ENCODE data around the gene SLC15A2. TPM values are rescaled to one million over a fixed set of nuclear protein-coding genes. Genes with fewer than 3 reads are reported as not detected.
"Not testable (repeated sequence)": the region's sequence is repeated elsewhere in the genome, so short reads cannot be mapped to it uniquely, and the experiment has no call there.

SLC15A2 gene, protein sequence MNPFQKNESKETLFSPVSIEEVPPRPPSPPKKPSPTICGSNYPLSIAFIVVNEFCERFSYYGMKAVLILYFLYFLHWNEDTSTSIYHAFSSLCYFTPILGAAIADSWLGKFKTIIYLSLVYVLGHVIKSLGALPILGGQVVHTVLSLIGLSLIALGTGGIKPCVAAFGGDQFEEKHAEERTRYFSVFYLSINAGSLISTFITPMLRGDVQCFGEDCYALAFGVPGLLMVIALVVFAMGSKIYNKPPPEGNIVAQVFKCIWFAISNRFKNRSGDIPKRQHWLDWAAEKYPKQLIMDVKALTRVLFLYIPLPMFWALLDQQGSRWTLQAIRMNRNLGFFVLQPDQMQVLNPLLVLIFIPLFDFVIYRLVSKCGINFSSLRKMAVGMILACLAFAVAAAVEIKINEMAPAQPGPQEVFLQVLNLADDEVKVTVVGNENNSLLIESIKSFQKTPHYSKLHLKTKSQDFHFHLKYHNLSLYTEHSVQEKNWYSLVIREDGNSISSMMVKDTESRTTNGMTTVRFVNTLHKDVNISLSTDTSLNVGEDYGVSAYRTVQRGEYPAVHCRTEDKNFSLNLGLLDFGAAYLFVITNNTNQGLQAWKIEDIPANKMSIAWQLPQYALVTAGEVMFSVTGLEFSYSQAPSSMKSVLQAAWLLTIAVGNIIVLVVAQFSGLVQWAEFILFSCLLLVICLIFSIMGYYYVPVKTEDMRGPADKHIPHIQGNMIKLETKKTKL
- 1 to 10 TPM; 5.0 to 8.3 TPM for total RNA-seq

GRCh38 chr3:121894301-121894990 is at the start of gene SLC15A2:
Gene SLC15A2, plus strand, starts transcription at chr3:121894401. Its CDS starts 76 bp downstream, at chr3:121894477.
- no peak for ATAC-seq
- Mint-ChIP-seq H3K36me3 (no peaks in the 10 kb centered on the region), H3K27ac (no peak within 1 kb of the TSS), H3K9me3 (no peaks in the 10 kb centered on the region)
- DNase-seq (ENCODE audit: low spot score in 2 of 2), result no peak

GRCh38 chr3:121844892-121845291 is 49.3 kb upstream of the SLC15A2 start:
- no peaks in the 10 kb centered on the region for H3K9me3 Mint-ChIP-seq
- DNase-seq (ENCODE audit: low spot score in 2 of 2) (no peak), ATAC-seq (no peak)
- H3K27ac Mint-ChIP-seq, result no peak overlapping the region
- H3K36me3 Mint-ChIP-seq, result no peaks in the 10 kb centered on the region

GRCh38 chr3:121852256-121852655 is 41.9 kb upstream of the SLC15A2 start:
- ATAC-seq, result no peak
- H3K9me3 Mint-ChIP-seq, result no peaks in the 10 kb centered on the region

GRCh38 chr3:121855555-121855954 is 38.6 kb upstream of the SLC15A2 start:
- Mint-ChIP-seq H3K9me3 (no peaks in the 10 kb centered on the region), H3K27ac (no peak overlapping the region), H3K36me3 (peaks cover 2 to 17% of the 10 kb centered on the region in 2 donors)
- no peak for DNase-seq (ENCODE audit: low spot score in 2 of 2)
- ATAC-seq, result no peak

More at GRCh38 chr3:121852256-121852655, 41.9 kb upstream of the SLC15A2 start:
- no peak for DNase-seq (ENCODE audit: low spot score in 2 of 2)
- Mint-ChIP-seq H3K27ac (no peak overlapping the region), H3K36me3 (no peaks in the 10 kb centered on the region)

DNA sequence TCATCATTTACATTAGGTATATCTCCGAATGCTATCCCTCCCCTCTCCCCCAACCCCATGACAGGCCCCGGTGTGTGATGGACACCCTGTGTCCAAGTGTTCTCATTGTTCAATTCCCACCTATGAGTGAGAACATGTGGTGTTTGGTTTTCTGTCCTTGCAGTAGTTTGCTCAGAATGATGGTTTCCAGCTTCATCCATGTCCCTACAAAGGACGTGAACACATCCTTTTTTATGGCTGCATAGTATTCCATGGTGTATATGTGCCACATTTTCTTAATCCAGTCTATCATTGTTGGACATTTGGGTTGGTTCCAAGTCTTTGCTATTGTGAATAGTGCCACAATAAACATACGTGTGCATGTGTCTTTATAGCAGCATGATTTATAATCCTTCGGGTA is 36.4 kb upstream of the SLC15A2 start:
- H3K9me3 Mint-ChIP-seq; H3K27ac Mint-ChIP-seq; DNase-seq (ENCODE audit: low spot score in 2 of 2); ATAC-seq: not testable (repeated sequence)
- peaks cover 22 to 24% of the 10 kb centered on the region in 2 donors for H3K36me3 Mint-ChIP-seq

GRCh38 chr3:121863247-121863646 is 31.0 kb upstream of the SLC15A2 start:
- peaks cover 22 to 33% of the 10 kb centered on the region in 2 donors for H3K36me3 Mint-ChIP-seq
- H3K27ac Mint-ChIP-seq; DNase-seq (ENCODE audit: low spot score in 2 of 2); ATAC-seq; H3K9me3 Mint-ChIP-seq: not testable (repeated sequence)

DNA sequence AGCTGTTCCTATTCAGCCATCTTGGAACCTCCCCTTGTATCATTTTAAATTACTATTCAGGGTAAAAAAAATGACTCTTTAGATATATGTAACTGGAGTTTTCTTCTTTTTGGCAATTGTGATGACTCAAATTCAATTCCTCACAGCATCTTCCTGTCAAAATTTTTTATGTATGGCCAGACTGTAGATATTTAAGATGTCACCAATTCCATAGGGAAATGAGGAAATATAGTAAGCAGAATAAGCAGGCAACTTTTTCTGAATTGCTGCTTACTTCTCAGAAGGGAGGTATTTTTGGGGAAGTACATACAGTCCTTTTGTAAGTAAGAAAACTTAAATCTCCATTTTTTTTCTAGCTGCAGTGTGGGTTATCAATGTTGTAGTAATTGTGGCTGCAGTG is 30.4 kb upstream of the SLC15A2 start:
- DNase-seq (ENCODE audit: low spot score in 2 of 2) (no peak), ATAC-seq (no peak)
- Mint-ChIP-seq H3K27ac (no peak overlapping the region), H3K36me3 (peaks cover 22 to 28% of the 10 kb centered on the region in 2 donors), H3K9me3 (peaks cover 0 to 4% of the 10 kb centered on the region in 2 donors)

GRCh38 chr3:121869736-121870135 is 24.5 kb upstream of the SLC15A2 start:
- no peaks in the 10 kb centered on the region for H3K9me3 Mint-ChIP-seq
- DNase-seq (ENCODE audit: low spot score in 2 of 2) (no peak), ATAC-seq (no peak)
- H3K27ac Mint-ChIP-seq, result no peak overlapping the region
- H3K36me3 Mint-ChIP-seq, result peaks cover 6 to 17% of the 10 kb centered on the region in 2 donors

DNA sequence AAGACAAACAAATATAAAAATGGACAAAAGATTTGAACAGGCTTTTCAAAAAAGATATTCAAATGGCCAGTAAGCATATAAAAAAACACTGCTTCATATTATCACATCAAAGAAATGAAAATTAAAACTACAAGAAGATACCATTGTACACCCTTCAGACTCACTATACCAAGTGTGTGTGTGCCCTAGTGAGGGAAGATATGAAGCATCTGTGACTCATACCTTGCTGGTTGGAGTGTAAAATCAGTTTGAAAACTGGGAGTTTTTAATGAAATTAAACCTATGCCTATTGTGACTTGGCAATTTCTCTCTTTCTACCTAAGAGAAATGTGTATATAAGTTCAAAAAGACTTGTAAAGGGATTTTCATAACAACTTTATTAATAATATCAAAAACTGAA is 23.5 kb upstream of the SLC15A2 start:
- DNase-seq (ENCODE audit: low spot score in 2 of 2) (no peak), ATAC-seq (no peak)
- Mint-ChIP-seq H3K36me3 (peaks cover 6 to 17% of the 10 kb centered on the region in 2 donors), H3K9me3 (no peaks in the 10 kb centered on the region), H3K27ac (no peak overlapping the region)

DNA sequence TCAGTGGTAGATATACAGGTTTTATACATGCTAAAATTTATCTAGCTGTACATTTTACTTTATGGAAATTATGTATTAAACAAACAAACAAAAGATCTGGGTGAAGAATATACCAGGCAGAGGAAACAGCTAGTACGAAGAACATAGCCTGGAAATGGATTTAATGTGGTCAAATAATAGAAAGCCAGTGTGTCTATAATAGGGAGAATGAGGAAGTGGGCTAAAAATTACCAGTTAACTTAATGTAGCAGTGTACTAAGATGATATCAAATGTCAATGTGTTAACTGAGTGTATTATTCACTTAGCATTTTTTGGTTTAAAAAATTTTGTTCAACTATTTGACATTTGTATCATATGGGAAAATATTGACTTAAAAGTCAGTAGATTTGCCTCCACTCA is 22.8 kb upstream of the SLC15A2 start:
- Mint-ChIP-seq H3K27ac (no peak overlapping the region), H3K36me3 (peaks cover 6 to 12% of the 10 kb centered on the region in 2 donors), H3K9me3 (no peaks in the 10 kb centered on the region)
- DNase-seq (ENCODE audit: low spot score in 2 of 2) (no peak), ATAC-seq (no peak)

DNA sequence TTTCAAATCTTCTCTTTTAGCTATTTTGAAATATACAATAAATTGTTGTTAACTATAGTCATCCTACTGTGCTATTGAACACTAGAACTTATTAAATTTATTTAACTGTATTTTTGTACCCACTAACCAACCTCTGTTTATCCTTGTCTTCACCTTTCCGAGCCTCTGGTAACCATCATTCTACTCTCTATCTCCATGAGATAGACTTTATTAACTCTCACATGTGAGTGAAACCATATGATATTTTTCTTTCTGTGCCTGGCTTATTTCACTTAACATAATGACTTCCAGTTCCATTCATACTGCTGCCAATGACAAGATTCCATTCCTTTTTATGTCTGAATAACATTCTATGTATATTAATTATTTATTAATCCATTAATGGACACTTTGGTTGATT is 15.8 kb upstream of the SLC15A2 start:
- ATAC-seq, result no peak

DNA sequence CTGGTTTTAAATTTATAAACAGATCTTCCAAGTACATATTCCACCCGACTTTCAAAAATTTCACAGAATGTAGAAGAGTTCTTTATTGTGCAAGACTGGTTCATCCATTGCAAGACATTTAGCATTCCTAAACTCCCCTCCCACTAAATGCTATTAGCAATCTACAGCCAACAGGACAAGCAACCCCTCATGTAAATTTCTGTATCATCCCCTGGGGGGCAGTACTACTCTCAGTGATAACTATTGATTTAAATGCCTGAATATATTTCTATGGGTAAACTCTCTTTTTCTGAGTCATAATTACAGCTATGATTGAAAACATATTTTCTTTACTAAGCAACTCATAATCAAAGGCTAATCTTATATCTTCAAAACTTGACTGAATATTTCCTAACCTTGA is 10.7 kb upstream of the SLC15A2 start:
- ATAC-seq, result peak in 1 of 2 donors; percentile 79

More for the DNA sequence above, 15.8 kb upstream of the SLC15A2 start:
- DNase-seq (ENCODE audit: low spot score in 2 of 2), result no peak
- no peak overlapping the region for H3K27ac Mint-ChIP-seq
- H3K36me3 Mint-ChIP-seq, result peaks cover 0 to 5% of the 10 kb centered on the region in 2 donors
- no peaks in the 10 kb centered on the region for H3K9me3 Mint-ChIP-seq

DNA sequence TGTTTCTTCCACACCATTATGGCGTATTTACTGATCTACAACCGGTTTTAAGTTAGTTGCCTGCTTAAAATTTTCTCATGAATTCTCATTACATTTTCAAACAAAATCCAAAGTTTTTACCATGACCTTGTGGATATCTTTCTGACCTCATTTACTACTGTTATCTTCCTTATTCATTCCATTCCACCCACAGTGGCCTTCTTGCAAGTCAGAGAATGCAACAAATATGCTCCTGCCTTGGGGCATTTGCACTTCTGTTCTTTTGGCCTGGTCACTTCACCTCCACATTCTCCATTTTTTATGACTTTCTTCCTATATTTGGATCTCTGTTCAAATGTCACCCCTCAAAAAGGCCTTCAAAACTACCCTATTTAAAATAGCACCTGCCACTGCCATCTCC is 8.8 kb upstream of the SLC15A2 start:
- H3K36me3 Mint-ChIP-seq, result no peaks in the 10 kb centered on the region
- DNase-seq (ENCODE audit: low spot score in 2 of 2) (no peak), ATAC-seq (no peak)
- H3K27ac Mint-ChIP-seq, result no peak overlapping the region
- no peaks in the 10 kb centered on the region for H3K9me3 Mint-ChIP-seq

More for the DNA sequence above, 10.7 kb upstream of the SLC15A2 start:
- DNase-seq (ENCODE audit: low spot score in 2 of 2), result no peak
- no peaks in the 10 kb centered on the region for H3K9me3 Mint-ChIP-seq
- no peaks in the 10 kb centered on the region for H3K36me3 Mint-ChIP-seq
- no peak overlapping the region for H3K27ac Mint-ChIP-seq

DNA sequence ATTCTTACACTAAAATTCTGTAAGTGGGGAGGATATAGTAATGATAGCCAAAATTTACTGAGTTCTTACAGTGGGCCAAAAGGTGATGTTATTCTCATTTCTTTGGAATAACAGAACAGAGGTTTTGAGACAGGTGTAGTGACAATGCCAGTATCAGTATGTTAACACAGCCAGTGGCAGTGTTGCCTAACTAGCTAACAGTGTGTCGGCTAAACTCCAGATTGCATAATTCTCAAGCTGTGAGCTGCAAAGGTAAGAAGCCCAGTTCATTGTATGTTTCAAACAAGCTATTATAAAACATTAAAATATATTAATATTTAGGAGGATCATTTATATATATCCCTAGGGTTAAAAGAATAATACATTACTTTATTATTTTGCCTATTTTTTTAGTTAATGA is 920 bp downstream of the SLC15A2 start:
- H3K27ac Mint-ChIP-seq, result no peak overlapping the region

DNA sequence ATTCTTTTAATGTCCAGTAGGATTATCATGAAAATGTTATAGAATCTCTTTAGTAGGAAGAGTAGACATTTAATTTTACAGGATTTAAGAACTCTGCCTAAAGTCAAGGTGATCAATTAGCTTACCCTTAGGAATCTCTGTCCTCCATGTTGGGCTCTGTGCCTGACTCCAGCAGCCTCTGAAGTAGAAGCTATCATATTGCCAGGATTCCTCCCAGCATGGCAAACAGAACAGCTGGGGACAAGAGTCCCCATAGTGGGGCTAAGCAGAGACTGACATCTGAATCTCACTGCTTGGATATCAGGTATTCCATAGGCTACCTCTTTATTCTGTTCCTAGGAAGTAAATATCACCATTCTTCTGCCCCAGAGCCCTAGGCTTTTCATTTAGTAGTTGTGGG is 1.5 kb downstream of the SLC15A2 start:
- no peak for ATAC-seq
- Mint-ChIP-seq H3K27ac (no peak overlapping the region), H3K36me3 (no peaks in the 10 kb centered on the region), H3K9me3 (no peaks in the 10 kb centered on the region)
- no peak for DNase-seq (ENCODE audit: low spot score in 2 of 2)

More for the DNA sequence above, 920 bp downstream of the SLC15A2 start:
- H3K9me3 Mint-ChIP-seq, result no peaks in the 10 kb centered on the region
- DNase-seq (ENCODE audit: low spot score in 2 of 2) (no peak), ATAC-seq (no peak)
- H3K36me3 Mint-ChIP-seq, result no peaks in the 10 kb centered on the region

DNA sequence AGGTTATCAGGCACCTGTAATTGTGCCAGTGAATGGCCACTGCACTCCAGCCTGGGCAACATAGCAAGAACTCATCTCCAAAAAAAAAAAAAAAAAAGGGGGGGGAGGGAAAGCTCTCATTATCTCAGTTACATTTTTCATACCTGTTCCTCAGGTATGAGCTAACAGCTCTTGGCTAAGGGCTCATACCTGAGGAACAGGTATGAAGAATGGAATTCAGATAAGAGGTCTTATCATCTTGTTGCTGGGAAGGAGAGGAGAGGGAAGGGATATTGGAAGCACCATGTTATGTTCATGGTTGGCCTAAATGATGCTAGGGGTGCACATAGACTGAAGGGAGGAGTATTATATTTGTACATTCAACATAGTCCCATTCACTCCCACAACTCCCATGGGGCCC is 2.6 kb downstream of the SLC15A2 start:
- DNase-seq (ENCODE audit: low spot score in 2 of 2) (no peak), ATAC-seq (no peak)
- H3K9me3 Mint-ChIP-seq, result no peaks in the 10 kb centered on the region
- no peaks in the 10 kb centered on the region for H3K36me3 Mint-ChIP-seq
- no peak overlapping the region for H3K27ac Mint-ChIP-seq

DNA sequence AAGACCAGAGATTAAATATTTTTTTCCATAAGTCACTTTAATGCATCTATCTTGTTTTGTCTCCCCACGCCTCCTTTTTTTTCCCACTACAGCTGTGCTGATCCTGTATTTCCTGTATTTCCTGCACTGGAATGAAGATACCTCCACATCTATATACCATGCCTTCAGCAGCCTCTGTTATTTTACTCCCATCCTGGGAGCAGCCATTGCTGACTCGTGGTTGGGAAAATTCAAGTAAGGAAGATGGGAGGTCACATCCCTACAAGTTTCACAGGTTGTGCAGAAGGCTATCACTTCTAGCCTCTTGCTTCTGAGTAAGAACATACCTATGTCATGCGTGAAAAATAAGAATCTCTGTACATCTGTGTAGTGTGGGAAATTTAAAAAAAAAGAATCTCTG is 3.1 kb downstream of the SLC15A2 start:
- Mint-ChIP-seq H3K9me3 (no peaks in the 10 kb centered on the region), H3K27ac (no peak overlapping the region), H3K36me3 (no peaks in the 10 kb centered on the region)
- ATAC-seq (no peak), DNase-seq (ENCODE audit: low spot score in 2 of 2) (no peak)
